ENCODE data around the gene PDE9A.

Gene PDE9A

GRCh38 chr21:42673633-42674328 is 20.4 kb downstream of the PDE9A start:
- no peak for DNase-seq

- no peak for DNase-seq
Measured at GRCh38 chr21:42674351-42674940, 21.0 kb downstream of the PDE9A start.

DNA sequence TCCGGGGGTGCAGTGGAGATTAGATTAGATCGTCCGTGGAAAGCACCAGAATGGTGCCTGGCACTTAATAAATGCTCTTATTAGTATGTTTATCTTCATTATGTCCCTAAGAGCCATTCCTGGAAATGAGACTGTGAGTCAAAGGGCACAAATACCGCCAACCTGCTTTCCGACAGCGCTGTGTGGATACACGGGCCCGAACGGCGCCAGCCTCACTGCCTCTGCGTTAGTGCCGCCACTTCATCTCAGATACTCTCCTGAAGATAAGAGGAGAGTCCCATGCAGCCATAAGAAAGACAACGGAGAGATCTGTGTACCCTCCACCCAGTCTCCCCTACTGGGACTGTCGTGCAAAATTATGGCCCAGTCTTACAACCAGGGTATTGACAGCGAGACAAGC is 22.0 kb downstream of the PDE9A start:
- no peak for DNase-seq

DNA sequence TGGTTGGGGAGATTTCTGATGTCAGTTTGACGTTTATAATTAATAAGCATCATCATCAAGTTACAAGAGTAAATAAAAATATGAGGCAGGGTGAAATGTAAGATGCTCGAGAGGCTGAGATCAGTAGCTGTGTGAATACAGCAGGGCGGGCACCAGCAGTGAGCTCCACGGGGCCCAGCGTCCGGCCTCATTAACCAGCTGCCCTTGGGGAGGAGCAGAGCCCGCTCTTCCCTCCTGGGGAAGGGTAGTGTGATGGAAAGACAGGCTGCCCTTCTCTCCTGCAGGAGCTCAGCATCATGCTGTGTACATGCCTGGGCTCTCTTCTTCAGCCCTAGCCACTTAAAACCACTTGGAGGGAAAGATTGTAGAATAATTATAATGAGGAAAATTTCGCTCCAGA is 23.4 kb downstream of the PDE9A start:
- DNase-seq = no peak

- DNase-seq = peak; percentile 4 to 6
Measured at GRCh38 chr21:42677339-42678321, 24.2 kb downstream of the PDE9A start.

GRCh38 chr21:42678618-42679295 is 25.3 kb downstream of the PDE9A start:
- no peak for DNase-seq

- DNase-seq = no peak
Measured at GRCh38 chr21:42679319-42680057, 26.1 kb downstream of the PDE9A start.

- DNase-seq = no peak
Measured at GRCh38 chr21:42680058-42680330, 26.6 kb downstream of the PDE9A start.

DNA sequence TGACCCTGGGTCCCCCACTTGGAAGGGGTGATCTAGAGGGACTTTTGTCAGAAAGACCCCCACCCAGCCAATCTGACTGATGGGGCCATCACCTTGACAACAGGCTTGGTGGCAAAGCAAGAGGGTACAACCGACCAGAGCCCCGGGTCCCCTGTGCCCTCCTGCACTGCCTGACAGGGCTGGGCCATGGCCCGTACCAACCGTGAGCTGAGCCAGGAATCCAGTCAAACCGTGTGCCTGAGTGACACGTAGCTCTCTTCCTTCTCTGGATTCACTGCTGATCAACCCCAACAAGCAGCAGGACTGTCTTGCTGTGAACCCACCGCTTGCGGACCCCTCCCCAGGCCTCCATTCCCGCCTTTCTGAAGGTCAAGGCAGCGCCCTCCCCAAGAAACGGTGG is 27.0 kb downstream of the PDE9A start:
- DNase-seq = no peak

- DNase-seq = no peak
Measured at GRCh38 chr21:42681296-42682206, 28.1 kb downstream of the PDE9A start.

- DNase-seq = no peak
Measured at GRCh38 chr21:42682661-42683210, 29.3 kb downstream of the PDE9A start.

DNA sequence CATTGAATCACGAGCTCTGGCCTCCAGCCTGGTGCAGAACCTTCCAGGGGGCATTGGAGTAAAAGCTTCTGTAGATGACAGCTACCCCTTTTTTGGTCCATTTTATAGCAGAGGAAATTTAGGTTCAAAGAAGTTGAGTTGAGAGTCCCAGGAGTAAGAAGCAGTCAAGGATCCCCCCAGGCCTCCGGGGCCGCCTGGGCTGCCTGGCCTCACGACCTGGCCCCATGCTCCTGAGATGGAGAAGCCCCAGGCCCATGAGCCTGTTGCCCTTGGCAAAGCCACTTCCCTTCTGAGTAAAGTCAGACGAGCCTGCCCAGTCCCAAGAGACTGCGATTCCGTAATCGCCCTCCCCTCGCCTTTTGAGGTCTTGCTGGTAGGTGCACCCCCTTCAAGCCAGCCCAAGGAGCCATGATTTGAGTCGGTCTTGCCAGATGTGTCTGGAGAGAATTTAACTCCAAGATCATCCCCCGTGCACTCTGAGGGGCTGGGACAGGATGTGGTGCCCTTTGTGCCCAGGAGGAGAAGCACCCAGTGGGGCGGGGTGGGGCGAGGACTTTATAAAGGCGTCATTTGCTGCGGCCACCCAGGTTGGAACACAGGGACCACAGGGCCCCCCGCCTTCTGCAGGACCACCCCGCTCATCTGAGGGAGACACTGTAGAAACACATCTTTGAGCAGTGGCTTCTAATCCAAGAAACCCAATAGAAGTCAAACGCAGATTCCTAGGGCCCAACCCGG is 30.1 kb downstream of the PDE9A start:
- no peak for DNase-seq

DNA sequence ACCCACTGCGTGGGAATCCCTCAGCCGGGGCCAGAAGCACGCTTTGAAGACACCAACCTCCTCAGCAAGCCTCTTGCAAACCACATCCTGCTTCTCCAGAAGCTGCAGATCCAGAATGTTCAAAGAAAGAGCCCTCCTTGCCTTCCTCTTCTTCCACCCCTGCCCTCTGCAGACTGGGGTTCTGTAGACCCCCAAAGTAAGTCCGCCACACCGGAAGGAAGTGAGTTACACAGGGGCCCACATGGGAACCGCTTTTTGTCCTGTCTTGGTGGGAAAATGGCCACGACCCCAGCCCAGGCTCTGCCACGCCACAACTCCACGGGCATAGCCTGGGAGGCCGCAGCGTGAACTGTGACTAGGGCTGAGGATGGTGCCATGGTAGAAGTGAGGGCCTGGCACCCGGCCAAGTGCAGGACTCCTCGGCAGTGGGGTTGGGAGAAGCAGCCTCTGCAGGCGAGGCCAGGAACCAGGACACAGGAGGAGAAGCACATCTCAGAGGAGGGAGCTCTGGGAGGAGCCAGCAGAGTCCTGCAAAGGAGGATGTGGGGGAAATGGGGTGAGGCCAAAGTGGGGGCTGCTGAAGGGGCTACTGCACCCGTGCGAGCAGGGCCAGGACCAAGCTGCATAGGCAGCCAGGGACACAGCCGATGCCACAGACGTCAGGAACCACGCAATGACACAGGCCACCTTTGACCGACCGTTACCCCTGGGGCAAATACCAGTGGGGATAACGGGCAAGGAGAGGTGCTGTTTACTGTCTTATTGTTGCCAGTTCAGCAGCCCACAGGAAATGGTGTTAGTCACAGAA is 30.9 kb downstream of the PDE9A start:
- DNase-seq = no peak

DNA sequence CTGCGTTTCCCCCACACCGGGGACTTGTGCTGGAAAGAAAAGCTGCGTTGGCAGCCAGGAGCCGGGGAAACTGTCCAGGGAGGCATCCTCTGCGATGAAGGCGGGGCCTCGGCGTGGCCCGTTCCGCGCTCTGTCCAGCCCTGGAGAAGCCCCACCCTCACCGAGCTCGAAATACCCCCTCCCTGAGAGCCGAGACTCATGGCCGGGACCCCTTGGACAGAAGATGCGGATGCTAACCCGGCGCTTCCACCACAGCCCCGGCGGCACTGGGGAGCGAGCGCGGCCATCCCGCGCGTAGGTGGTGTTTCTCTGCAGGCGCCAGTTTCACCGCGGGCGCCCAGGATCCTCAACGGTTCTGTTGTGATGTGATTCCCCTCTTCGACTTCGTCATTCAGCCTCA is 31.6 kb downstream of the PDE9A start:
- no peak for DNase-seq

GRCh38 chr21:42685954-42686500 is 32.6 kb downstream of the PDE9A start:
- no peak for DNase-seq

DNA sequence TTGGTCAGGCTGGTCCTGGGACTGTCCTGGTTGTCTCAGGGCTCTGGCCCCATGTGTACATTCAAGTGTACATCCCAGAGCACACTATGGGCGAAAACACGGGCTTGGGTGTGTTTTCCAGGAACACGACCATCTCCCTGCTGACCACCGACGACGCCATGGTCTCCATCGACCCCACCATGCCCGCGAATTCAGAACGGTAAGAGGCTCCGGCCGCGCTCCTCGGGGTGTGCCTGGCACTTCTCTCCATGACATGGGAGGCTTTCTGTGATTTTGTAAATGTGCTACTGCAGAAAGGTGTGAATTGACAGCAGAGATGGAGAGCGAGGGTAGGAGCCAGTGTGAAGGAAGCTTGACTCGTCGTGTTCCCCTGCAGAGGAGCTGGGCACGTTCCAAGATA is 34.4 kb downstream of the PDE9A start:
- no peak for DNase-seq

DNA sequence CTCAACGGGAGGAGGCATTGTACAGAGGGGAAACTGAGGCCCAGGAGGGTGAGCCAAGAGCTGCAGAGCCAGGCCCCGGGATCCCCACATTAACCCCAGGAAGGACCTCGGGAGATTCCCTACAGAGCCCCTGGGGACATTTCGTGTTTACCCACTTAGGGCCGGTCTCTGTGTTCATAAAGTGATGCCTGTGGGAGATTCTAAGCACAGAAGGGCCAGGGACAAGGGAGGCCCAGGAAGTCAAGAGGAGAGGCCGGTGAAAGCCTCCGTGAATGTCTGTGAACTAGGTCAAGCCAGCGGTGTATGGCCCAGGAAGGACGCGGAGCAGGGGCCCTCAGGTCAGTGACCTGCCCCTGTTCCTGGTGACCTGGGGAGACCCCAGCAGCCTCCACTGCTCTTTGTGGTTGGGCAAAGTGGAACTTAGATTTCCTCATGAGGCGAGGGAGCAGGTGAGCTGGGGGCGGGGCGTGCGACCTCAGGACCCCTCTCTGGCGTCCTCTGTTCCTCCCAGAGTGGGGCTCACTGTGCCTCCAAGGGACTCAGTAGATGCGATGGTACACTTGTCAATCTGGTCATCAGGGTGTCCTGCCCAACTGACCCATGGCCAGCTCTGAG is 34.9 kb downstream of the PDE9A start:
- no peak for DNase-seq

DNA sequence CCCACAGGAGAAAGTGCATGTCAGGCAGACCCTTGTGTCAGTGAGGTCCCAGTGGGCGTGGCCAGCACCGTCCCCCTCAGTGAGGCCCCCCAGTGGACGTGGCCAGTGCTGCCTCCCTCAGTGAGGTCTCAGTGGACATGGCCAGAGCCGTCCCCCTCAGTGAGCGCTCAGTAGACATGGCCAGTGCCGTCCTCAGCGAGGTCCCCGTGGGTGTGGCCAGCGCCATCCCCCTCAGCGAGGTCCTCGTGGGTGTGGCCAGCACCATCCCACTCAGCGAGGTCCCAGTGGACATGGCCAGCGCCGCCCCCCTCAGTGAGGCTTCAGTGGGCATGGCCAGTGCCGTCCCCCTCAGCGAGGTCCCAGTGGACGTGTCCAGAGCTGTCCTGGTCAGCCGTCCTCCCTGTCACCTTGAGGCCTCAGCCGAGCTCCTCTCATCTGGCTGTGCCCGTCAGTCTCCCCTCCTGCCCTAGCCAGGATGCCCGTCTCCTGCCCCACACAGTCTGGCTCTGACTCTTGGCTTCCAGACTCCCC is 35.5 kb downstream of the PDE9A start:
- no peak for DNase-seq

DNA sequence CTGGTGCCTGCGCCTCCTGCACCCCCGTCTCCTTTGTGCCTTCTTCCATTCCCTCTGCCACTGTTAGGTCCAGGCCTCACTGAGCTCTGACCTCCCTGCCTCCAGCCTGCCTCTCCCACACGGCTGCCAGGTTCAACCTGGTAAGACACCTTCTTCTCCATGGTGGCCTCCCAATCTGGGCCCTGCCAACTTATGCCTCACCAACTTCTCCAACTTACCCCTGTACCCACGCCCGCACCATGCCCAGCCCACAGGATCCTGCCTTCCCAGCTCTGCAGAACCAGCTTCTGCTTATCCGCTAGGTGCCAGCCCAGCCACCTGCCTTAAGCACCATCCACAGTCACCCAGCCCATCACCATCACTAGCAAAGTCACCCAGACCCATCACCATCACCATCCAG is 37.2 kb downstream of the PDE9A start:
- no peak for DNase-seq

Data from AML-193 (cell line).